Progenitor cell of endocrine pancreas (in vitro differentiated cells): ENCODE data around the gene GSTM3. TPM values are rescaled to one million over a fixed set of nuclear protein-coding genes. Genes with fewer than 3 reads are reported as not detected.

ENCODE experiments used
- DNase-seq: peaks from one replicate; pipeline ENCODE4 v3.0.0; 2021; ENCODE audit warnings: low spot score; ENCODE audit not compliant: unreplicated experiment
- H3K27ac Mint-ChIP-seq: 2 replicates; pipeline ENCODE4 v1.8.0; 2021; ENCODE audit warnings: mild to moderate bottlenecking, moderate library complexity, mixed read lengths
- H3K27me3 Mint-ChIP-seq: 2 replicates; pipeline ENCODE4 v1.8.0; 2021; ENCODE audit warnings: mixed read lengths
- H3K36me3 Mint-ChIP-seq: 2 replicates; pipeline ENCODE4 v1.8.0; 2022; ENCODE audit warnings: mixed read lengths; ENCODE audit not compliant: insufficient read depth
- H3K4me1 Mint-ChIP-seq: 2 replicates; pipeline ENCODE4 v1.8.0; 2021; ENCODE audit warnings: low read depth, mixed read lengths
- H3K4me3 Mint-ChIP-seq: 2 replicates; pipeline ENCODE4 v1.8.0; 2021; ENCODE audit warnings: low read depth, mild to moderate bottlenecking, moderate library complexity, mixed read lengths
- H3K9me3 Mint-ChIP-seq: 2 replicates; pipeline ENCODE4 v1.8.0; 2021; ENCODE audit warnings: low read depth, mixed read lengths
- long read RNA-seq: library from polyadenylated mRNA; unstranded; transcript quantifications from one replicate; pipeline ENCODE4 v2.0.0, GENCODE V29; 2020
- total RNA-seq: library from RNA; stranded (reverse); gene quantifications from 2 replicates; pipeline ENCODE4 v1.2.1, GENCODE V29; 2021
- TF ChIP-seq, protein P1 (sequence below): fragments of 200-600 bp; sonication (generic); IDR thresholded peaks from one replicate; pipeline ENCODE4 v1.5.0; 2021; ENCODE audit warnings: antibody characterized with exemption, mild to moderate bottlenecking; ENCODE audit not compliant: unreplicated experiment

The GSTM3 gene
- 77.8 and 83.1 TPM in 2 replicates for total RNA-seq
- long read RNA-seq, full-length matches to known transcripts: 78 of 94 reads
- long read RNA-seq, partial matches to known transcripts: 6 of 94 reads
- long read RNA-seq, other reads (novel, unspliced or antisense): 10 of 94 reads

DNA sequence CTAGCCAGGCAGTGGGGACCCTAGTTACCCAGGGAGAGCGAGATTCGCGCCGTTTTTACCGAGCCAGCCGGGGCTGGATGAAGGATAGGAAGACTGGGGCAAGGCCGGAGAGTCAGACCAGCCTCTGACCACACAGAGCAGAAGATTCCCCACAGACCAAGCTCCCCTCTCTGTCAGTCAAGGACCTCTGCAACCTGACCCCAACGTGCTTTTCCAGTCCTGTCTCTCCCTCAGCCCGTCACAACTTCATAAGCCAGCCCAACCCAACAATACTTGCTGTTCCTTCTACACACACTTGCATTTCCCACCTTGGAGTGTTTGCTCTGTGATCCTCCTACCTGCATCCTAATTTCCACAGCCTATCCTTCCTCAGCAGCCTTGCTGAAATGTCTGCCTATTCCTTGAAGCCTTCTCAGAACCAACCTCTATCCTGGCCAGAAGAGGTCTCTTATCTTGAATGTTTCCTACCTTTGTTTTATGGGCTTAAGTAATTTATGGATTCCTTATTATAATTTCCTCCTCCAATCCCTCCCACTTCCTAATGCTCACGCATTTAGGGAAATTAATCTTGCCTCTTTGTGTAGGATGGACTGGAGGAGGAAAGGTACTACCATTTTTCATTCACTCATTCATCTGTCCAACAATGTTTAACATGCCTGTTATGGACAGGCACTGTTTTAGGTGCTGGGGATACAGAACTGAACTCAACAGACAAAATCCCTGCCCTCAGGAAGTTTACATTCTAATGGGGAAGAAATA lies at the start of gene GSTM3:
GSTM3 (minus strand) TSS at position 424 of the 759 bp plus-strand sequence. CDS start 751 bp downstream, outside the sequence.
- TF ChIP-seq, protein P1, sequence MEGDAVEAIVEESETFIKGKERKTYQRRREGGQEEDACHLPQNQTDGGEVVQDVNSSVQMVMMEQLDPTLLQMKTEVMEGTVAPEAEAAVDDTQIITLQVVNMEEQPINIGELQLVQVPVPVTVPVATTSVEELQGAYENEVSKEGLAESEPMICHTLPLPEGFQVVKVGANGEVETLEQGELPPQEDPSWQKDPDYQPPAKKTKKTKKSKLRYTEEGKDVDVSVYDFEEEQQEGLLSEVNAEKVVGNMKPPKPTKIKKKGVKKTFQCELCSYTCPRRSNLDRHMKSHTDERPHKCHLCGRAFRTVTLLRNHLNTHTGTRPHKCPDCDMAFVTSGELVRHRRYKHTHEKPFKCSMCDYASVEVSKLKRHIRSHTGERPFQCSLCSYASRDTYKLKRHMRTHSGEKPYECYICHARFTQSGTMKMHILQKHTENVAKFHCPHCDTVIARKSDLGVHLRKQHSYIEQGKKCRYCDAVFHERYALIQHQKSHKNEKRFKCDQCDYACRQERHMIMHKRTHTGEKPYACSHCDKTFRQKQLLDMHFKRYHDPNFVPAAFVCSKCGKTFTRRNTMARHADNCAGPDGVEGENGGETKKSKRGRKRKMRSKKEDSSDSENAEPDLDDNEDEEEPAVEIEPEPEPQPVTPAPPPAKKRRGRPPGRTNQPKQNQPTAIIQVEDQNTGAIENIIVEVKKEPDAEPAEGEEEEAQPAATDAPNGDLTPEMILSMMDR: no peak
- no peaks in the 10 kb centered on the region for H3K27me3 Mint-ChIP-seq
- peaks cover 21% of the 10 kb centered on the region for H3K4me1 Mint-ChIP-seq
- H3K9me3 Mint-ChIP-seq: no peaks in the 10 kb centered on the region
- peak within 1 kb of the TSS; percentile 96 for H3K27ac Mint-ChIP-seq
- peak within 1 kb of the TSS; percentile 89 for H3K4me3 Mint-ChIP-seq
- no peak for DNase-seq
- H3K36me3 Mint-ChIP-seq: peaks cover 22% of the 10 kb centered on the region

DNA sequence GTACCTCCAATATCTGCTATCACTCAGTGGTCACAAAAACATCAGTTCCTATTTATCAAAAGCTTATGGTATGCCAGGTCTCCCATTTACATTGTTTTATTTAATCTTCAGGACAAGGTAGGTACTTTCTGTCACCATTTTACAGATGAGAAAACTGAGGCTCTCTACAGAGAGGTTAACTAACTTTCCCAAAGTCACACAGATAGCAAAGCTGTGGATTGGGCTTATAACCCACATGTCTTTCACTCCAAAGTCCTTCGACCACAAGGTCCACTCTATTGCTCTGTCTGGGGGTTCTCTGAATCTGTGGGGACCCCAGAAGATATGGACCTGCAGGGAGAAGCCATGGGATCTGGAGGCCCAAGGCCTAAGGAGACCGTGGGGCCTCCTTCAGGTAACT lies 49.5 kb upstream of the GSTM3 start:
- Mint-ChIP-seq H3K27ac (no peak overlapping the region), H3K27me3 (no peaks in the 10 kb centered on the region), H3K36me3 (no peaks in the 10 kb centered on the region), H3K4me3 (no peak overlapping the region), H3K9me3 (no peaks in the 10 kb centered on the region), H3K4me1 (peaks cover 23% of the 10 kb centered on the region)
- DNase-seq: no peak
- TF ChIP-seq, protein P1: no peak

DNA sequence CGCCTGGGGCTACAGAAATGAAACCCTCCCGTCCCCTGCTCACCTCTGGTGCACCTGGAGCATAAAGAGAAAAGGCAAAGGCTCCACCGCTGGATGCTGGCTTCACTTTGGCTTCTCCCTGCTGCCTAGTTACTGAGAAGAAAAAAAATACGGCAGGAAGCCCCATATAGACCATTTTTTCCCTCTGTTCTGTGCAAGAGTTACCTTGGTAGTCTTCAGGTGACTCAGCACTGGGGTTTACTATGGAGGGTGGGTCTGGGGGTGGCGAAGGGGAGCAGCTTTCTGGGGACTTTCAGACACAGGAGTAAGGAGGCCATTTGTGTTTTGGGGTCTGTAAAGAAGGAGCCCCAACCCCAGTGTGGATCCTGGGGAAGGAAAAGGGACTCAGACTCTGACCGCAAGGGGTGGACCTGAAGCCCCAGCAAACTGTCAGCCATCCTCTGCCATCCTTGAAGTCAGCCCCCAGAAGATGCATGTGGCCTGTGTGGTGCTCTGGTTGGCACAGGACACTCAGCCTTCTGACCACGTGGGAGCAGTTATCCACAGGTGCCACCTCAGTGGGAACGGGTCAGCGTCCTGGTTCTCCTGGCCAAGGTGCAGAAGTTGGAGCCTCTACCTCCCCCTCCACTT lies 48.8 kb upstream of the GSTM3 start:
- H3K9me3 Mint-ChIP-seq: no peaks in the 10 kb centered on the region
- TF ChIP-seq, protein P1: no peak
- no peak overlapping the region for H3K27ac Mint-ChIP-seq

DNA sequence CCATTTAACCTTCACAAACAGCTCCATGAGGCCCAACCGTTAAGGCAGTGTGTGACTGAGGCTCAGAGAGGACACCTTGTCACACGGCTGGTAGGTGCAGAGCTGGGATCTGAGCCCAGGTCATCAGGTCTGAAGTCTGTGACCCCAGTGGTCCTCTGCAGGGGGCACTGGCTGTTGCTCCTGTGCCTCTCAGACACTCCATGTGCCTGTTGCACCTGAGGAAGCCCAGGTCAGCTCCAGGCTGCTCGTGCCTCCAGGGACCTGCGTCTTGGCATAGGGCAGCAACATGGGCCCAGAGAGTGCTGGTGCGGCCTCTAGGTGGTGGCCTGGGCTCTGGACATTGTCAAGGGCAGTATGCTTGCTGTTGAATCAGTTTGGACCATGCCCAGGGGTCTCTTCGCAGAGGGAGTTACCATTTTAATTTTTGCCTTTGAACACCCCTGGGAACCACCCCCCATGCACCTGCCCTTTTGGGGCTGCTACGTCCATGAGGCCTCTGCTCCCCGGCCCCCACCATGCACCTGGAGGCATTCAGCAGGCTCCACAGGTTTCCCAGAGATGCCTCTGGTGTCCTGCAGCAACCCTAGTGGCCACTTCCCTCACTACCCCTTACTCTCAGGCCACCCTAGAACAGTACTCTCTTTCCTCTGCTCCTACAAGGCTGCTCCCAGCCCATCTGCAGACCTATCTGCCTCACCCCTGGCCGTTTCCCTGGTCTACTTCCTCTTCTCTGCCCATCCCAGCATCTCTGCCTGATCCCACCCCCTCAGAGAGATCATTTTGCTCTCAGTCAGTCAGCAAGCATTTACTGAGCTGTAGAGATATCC lies 48.1 kb upstream of the GSTM3 start:
- no peak for DNase-seq
- Mint-ChIP-seq H3K4me3 (no peak overlapping the region), H3K9me3 (no peaks in the 10 kb centered on the region), H3K27me3 (no peaks in the 10 kb centered on the region), H3K4me1 (peaks cover 22% of the 10 kb centered on the region), H3K27ac (no peak overlapping the region), H3K36me3 (no peaks in the 10 kb centered on the region)
- TF ChIP-seq, protein P1: peak; percentile 52

More for the DNA sequence above, 48.8 kb upstream of the GSTM3 start:
- Mint-ChIP-seq H3K4me1 (peaks cover 23% of the 10 kb centered on the region), H3K4me3 (no peak overlapping the region), H3K27me3 (no peaks in the 10 kb centered on the region), H3K36me3 (no peaks in the 10 kb centered on the region)
- no peak for DNase-seq
